Activated T-cell treated with anti-CD3 and anti-CD28 coated beads, Interleukin-2, amount 50 U/mL, for 72 hours (primary cell): ENCODE results near the gene OPRM1. TPM values are rescaled to one million over a fixed set of nuclear protein-coding genes. Genes with fewer than 3 reads are reported as not detected.

Experiments
- ATAC-seq, 2 donors: fragments of 150-1000 bp; cut with Tn5 transposase; replicated peaks in 1 of 2; 2 replicates each; pipeline ENCODE4 v1.10.0; 2021; ENCODE audit warnings: moderate library complexity in 2 of 2, mild to moderate bottlenecking in 1 of 2
- DNase-seq, 2 donors: peaks; one replicate each; pipeline ENCODE4 v3.0.0; 2021 to 2022; ENCODE audit warnings: mixed read lengths in 1 of 2
- H3K27ac Mint-ChIP-seq: one replicate; pipeline ENCODE4 v1.8.0; 2022; ENCODE audit warnings: mild to moderate bottlenecking, moderate library complexity, mixed read lengths
- H3K27me3 Mint-ChIP-seq: one replicate; pipeline ENCODE4 v1.8.0; 2022; ENCODE audit warnings: low read depth, mixed read lengths
- H3K36me3 Mint-ChIP-seq, 2 donors: one replicate each; pipeline ENCODE4 v1.8.0; 2022; ENCODE audit warnings: mixed read lengths in 2 of 2, mild to moderate bottlenecking in 1 of 2; ENCODE audit not compliant: insufficient read depth in 2 of 2
- H3K4me1 Mint-ChIP-seq: one replicate; pipeline ENCODE4 v1.8.0; 2022; ENCODE audit warnings: low read depth, mixed read lengths
- H3K4me3 Mint-ChIP-seq, 2 donors: one replicate each; pipeline ENCODE4 v1.8.0; 2022; ENCODE audit warnings: mild to moderate bottlenecking in 2 of 2, mixed read lengths in 2 of 2, moderate library complexity in 2 of 2
- H3K9me3 Mint-ChIP-seq, 2 donors: one replicate each; pipeline ENCODE4 v1.8.0; 2022; ENCODE audit warnings: mixed read lengths in 2 of 2
- total RNA-seq, 2 donors: library from RNA; stranded (reverse); gene quantifications; one replicate each; pipeline ENCODE4 v1.2.3, GENCODE V29; 2022

Gene OPRM1
- total RNA-seq, 2 donors from 2014 or later: not detected

DNA sequence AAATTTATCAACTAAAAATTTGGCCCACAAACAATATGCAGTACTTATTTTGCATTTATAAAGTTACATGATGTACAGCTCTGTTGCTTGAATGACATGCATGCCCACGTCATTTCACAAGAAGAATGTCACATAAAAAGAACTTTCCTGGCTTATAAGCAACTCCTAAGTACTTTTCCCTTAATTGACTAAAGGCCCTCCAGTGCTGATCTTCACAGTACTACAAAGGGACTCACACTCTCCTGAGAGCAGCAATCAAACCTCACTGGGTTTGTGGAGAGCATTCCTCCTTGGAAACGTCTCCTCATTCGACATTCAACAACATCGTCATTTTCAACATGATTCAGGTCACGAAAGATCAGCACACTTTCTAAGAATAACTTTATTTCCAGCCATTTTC, 206.5 kb downstream of the OPRM1 start:
- Mint-ChIP-seq H3K9me3 (peaks cover 4 to 5% of the 10 kb centered on the region in 2 donors), H3K36me3 (peaks cover 12 to 16% of the 10 kb centered on the region in 2 donors), H3K27ac (peak overlapping the region; percentile 99), H3K4me3 (peak overlapping the region; percentile 84 to 95), H3K27me3 (no peaks in the 10 kb centered on the region), H3K4me1 (peaks cover 96% of the 10 kb centered on the region)
- DNase-seq: no peak
- peak in 1 of 2 donors; percentile 7 for ATAC-seq

DNA sequence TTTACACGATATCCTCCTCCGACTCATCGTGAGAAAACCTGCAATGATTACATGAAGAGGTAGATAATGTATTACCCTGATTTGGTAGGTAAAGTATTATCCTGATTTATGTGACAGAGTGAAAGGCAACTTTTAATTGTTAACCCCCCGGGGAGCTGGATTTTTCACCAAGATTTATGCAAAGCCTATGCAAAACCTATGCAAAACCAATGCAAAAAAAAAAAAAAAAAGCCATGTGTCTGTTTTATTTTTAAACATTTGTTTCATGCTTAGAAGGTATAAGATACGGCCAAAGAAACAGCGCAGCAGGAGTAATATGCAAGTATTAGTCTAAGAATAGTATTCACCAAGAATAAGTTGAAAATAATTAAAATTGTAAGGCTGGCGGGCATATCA, 207.7 kb downstream of the OPRM1 start:
- ATAC-seq (no peak), DNase-seq (no peak)
- Mint-ChIP-seq H3K4me1 (peaks cover 96% of the 10 kb centered on the region), H3K4me3 (peak overlapping the region; percentile 84 to 95), H3K27me3 (peaks cover 5% of the 10 kb centered on the region), H3K9me3 (peaks cover 4 to 5% of the 10 kb centered on the region in 2 donors), H3K36me3 (peaks cover 12 to 16% of the 10 kb centered on the region in 2 donors), H3K27ac (peak overlapping the region; percentile 99)

DNA sequence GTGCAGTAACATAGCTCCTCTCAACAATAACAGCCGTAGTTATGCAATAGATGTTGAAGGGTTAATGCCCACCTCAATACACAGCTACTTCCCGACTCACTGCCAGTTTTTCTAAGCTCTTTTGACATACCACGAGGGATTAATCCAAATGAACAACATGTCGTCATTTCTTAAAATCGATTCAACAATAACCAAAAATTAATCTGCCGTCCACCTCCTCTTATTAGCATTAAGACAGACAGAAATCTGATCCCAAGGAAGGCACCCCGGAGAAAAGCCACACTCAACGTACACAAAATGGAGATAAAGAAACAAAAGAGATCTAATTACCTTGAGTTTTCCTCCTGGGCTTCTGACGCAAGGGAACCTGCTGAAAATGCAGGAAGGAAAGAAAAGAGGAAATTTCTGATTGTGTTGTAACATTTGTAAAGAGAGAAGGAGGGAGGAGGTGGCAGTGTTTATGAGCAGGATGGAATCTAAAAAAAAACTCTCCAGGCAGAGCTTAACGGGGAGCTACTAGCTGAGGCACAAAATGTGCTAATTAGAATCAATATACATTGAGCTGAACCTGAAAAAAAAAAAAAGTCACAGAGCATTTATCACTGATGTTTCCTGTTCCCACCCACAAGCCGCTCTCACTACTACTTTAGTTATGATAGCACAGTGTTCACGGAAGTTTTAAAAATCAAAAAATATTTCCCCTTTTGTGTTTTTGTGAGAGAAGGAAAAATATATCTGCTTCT, 208.2 kb downstream of the OPRM1 start:
- Mint-ChIP-seq H3K27me3 (peaks cover 9% of the 10 kb centered on the region), H3K4me3 (peak overlapping the region; percentile 84 to 95), H3K27ac (peak overlapping the region; percentile 99), H3K9me3 (peaks cover 4 to 5% of the 10 kb centered on the region in 2 donors), H3K36me3 (peaks cover 12 to 18% of the 10 kb centered on the region in 2 donors), H3K4me1 (peaks cover 96% of the 10 kb centered on the region)
- ATAC-seq (peak; percentile 52), DNase-seq (peak in 1 of 2 donors; percentile 57)

DNA sequence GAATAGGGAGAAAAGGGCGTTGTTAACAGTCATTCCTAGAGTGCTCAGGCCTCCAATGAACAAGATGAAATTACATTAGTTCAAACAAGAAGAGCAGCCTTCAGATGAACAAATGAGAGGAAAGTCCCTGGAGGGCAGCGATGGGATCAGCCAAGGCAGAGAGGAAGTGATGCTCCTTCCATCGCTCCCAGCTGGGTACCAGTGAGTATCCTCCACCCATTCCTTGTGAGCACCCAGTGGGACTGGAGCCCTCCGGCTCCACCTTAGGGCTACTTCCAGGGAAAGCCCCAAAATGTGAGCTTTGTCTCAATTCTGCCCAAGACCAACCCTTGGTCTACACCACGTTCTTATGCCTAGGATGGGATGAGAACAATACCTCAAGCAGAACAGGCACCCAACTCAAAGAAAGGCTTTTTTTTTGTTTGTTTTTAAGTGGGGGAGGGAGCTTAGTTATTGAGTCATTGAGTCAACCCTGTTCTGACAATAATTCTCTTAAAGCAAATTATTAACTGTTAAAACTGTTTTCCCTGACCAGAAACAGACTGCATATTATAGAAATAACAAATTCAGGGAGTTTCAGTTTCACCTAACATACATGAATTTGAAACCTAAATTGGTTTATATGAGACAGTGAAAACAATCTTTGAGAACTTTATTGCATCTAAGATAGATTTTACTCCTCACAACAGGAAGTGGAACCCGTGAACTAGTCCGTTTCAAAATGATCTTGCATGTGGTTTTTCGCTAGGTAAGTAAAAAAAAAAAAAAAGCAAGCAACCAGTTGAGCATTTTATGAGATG, 210.7 kb downstream of the OPRM1 start:
- peaks cover 9% of the 10 kb centered on the region for H3K27me3 Mint-ChIP-seq
- ATAC-seq (peak; percentile 70 to 73), DNase-seq (peak in 1 of 2 donors; percentile 31)
- peaks cover 4 to 12% of the 10 kb centered on the region in 2 donors for H3K36me3 Mint-ChIP-seq
- peak overlapping the region; percentile 70 to 75 for H3K4me3 Mint-ChIP-seq
- H3K4me1 Mint-ChIP-seq: peaks cover 82% of the 10 kb centered on the region
- peak overlapping the region; percentile 93 for H3K27ac Mint-ChIP-seq
- H3K9me3 Mint-ChIP-seq: peaks cover 3% of the 10 kb centered on the region in 2 donors

DNA sequence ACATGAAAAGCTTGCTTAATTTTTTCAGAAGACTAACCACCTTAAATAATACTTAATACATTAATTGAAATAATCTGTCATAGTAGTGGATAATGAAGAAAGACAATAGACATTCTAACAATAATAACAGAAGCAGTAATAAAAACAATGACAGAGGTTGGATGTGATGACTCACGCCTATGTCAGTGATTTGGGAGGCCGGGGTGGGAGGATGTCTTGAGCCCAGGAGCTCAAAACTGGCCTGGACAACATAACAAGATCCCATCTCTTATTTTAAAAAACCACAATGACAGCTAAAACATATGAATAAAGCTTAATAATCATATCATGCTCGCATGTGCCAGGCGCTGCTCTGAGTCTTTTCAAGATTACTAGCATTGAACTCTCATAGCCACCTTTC, 212.1 kb downstream of the OPRM1 start:
- DNase-seq (no peak), ATAC-seq (no peak)
- Mint-ChIP-seq H3K27ac (no peak overlapping the region), H3K9me3 (peaks cover 8 to 9% of the 10 kb centered on the region in 2 donors), H3K4me3 (no peak overlapping the region), H3K27me3 (peaks cover 9% of the 10 kb centered on the region), H3K36me3 (peaks cover 14 to 15% of the 10 kb centered on the region in 2 donors), H3K4me1 (peaks cover 67% of the 10 kb centered on the region)

DNA sequence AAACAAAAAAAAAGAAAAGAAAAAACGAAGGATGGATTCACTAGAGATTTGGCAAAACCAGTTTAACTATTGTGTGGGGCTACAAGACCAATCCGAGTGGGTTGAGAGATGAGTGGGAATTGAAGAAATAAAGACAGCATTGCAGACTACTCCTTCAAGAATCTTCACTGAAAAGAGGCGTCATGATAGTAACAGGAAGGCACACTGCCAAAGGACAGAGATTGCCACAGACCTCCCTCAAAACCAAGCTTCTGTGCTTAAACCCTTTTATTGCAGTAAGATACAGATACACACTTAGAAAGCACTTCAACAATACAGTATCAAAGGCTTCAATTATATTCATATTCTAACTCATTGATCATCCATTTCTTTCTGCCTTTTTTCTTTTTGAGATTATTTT, 213.6 kb downstream of the OPRM1 start:
- Mint-ChIP-seq H3K4me3 (no peak overlapping the region), H3K27ac (peak overlapping the region; percentile 3), H3K9me3 (peaks cover 13% of the 10 kb centered on the region in 2 donors), H3K27me3 (peaks cover 9% of the 10 kb centered on the region), H3K36me3 (peaks cover 13 to 25% of the 10 kb centered on the region in 2 donors), H3K4me1 (peaks cover 61% of the 10 kb centered on the region)
- DNase-seq (no peak), ATAC-seq (no peak)

DNA sequence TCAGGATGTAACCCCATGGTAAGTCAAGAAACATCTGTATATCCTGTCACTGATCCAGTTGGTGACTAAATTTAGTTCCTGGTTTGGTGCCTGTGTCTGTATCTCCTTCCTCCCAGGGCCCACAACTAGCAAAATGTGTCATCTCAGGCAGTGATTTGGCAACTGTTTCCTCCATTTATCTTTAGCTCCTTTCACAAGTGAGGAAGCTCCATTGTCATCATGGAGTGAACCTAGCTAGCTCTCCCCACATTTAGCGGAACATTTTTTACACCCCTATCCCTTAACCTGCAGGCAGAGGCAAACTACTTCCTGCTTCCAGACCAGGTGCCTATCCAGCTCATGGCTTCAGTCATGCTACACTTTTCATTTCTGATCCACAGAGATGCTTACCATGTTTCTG, 218.0 kb downstream of the OPRM1 start:
- H3K27ac Mint-ChIP-seq: no peak overlapping the region
- peaks cover 12 to 25% of the 10 kb centered on the region in 2 donors for H3K36me3 Mint-ChIP-seq
- peaks cover 5% of the 10 kb centered on the region for H3K27me3 Mint-ChIP-seq
- peaks cover 34% of the 10 kb centered on the region for H3K4me1 Mint-ChIP-seq
- peaks cover 13 to 16% of the 10 kb centered on the region in 2 donors for H3K9me3 Mint-ChIP-seq
- no peak overlapping the region for H3K4me3 Mint-ChIP-seq
- DNase-seq (no peak), ATAC-seq (no peak)

DNA sequence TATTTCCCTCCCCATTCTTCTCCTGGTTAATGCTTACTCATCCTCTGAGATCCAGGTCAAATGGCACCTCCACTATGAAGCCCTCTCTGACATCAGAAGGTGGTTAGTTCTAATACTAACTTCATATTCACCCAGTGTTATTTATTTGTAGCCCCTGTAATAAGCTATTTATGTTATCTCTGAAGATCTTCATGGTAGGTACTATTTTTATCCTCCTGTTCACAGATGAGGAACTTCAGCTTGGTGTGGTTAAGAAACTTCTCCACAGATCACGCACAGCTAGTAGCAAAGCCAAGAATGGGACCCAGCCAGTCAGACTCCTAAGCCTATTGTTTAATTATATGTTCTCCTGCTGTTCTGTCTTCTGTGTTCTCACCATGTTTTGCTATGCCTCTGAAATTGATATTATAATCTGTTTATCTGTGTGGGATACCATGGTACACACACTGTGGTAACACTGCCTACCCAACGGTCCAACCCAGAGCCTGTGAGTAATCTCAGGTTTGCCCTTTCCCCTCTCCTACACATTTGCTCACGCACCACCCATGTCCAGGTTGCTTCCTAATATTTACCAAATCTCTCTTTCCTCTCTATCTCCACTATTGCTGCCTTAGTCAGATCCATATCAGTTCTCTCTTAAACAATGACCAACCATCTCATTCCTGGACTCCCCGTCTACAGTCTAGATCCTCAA, 219.2 kb downstream of the OPRM1 start:
- H3K27me3 Mint-ChIP-seq: peaks cover 6% of the 10 kb centered on the region
- peaks cover 23% of the 10 kb centered on the region for H3K4me1 Mint-ChIP-seq
- H3K9me3 Mint-ChIP-seq: peaks cover 13 to 16% of the 10 kb centered on the region in 2 donors
- H3K27ac Mint-ChIP-seq: no peak overlapping the region
- H3K36me3 Mint-ChIP-seq: peaks cover 11 to 25% of the 10 kb centered on the region in 2 donors
- DNase-seq (no peak), ATAC-seq (peak in 1 of 2 donors; percentile 46)
- H3K4me3 Mint-ChIP-seq: no peak overlapping the region

DNA sequence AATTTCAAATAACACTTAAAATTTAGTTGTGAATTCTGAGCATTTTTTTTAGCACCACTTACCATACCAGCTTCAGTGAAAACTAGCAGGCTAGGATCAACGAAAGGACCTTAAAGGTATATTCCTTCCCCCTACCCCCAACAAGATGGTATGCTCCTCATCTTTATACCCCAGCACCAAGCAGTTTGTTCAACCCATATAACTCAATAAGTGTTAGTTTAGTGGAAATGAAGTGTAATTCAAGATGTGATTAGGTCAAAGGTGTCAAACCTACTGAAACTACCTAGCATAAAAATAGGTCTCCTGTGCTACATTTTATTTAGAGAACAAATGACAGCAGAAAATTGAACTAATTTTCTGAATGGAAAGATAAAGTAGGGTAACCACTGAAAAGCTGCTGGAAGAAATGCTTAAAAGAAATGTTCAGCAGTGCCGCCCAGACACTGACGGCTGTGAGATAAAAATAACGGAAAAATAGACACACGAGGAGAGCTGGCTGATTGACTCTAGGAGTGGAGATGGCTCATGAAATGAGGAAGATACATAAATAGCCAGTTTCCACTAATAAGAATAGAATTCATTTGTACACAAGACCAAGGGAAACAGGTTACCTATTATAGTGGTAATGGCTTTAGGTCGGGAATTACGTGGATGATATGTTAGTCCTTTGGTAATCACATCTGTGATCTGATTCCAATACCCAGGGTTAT, 222.8 kb downstream of the OPRM1 start:
- DNase-seq (no peak), ATAC-seq (no peak)
- peaks cover 2 to 8% of the 10 kb centered on the region in 2 donors for H3K9me3 Mint-ChIP-seq
- H3K4me1 Mint-ChIP-seq: peaks cover 32% of the 10 kb centered on the region
- peaks cover 0 to 6% of the 10 kb centered on the region in 2 donors for H3K36me3 Mint-ChIP-seq
- H3K27me3 Mint-ChIP-seq: peaks cover 6% of the 10 kb centered on the region
- H3K27ac Mint-ChIP-seq: no peak overlapping the region
- H3K4me3 Mint-ChIP-seq: no peak overlapping the region

DNA sequence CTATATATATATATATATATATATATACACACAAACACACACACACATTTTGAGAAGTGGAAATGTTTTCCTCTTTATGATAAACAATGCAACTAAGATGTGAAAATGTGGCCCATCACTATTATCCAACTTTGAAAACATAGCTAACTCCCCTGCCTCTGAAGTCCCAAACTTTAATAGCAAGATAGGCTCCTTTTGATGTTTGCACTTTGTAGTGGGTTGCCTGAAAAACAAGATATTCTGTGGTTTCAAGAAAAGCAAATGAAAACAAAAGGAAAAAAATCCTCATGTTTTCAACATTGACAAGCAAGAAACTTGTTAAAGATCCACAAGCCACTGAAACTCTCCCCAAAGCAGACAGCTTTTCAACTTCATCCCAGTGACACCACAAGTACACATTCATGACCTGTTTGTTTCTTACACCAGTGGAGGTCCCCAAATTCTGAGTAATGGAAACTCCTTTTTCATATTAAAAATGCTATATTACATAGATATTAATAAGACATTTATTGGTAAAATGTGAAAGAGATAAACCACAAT, 227.6 kb downstream of the OPRM1 start:
- H3K4me1 Mint-ChIP-seq: peaks cover 34% of the 10 kb centered on the region
- H3K9me3 Mint-ChIP-seq: peaks cover 0 to 2% of the 10 kb centered on the region in 2 donors
- no peaks in the 10 kb centered on the region for H3K36me3 Mint-ChIP-seq
- H3K27ac Mint-ChIP-seq: no peak overlapping the region
- peak; percentile 54 to 70 for ATAC-seq
- DNase-seq: no peak
- H3K27me3 Mint-ChIP-seq: peaks cover 15% of the 10 kb centered on the region
- no peak overlapping the region for H3K4me3 Mint-ChIP-seq

DNA sequence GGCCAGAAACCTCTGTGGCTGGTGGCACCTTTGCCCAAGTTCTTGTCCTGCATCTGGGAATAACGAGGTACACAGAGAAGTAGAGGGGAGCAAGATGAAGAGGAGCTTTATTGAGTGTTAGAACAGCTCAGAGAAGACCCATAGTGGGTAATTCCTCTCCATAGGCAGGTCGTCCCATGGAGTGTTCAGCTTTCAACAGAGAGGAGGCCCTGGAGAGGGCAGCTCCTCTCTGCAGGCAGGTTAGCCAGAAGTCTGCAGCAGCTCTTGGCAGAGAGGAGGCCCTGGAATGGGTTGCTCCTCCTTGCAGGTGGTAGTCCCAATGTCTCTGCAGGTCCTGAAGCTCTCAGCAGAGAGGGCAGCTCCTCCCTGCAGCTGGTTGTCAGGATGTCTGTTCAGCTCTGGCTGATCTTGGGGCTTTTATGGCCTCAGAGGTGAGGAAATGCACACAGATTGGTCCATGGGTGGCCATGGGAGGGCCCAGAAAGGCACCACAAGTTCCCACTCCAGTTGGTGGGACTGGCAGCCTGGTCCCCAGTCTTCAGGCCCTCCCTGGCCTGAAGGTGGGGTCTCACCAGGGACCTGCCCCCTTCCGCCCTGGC, 228.6 kb downstream of the OPRM1 start:
- Mint-ChIP-seq H3K36me3 (no peaks in the 10 kb centered on the region), H3K4me3 (no peak overlapping the region), H3K4me1 (peaks cover 30% of the 10 kb centered on the region), H3K27me3 (peaks cover 9% of the 10 kb centered on the region), H3K27ac (no peak overlapping the region), H3K9me3 (peaks cover 0 to 2% of the 10 kb centered on the region in 2 donors)
- DNase-seq: no peak
- ATAC-seq: peak in 1 of 2 donors; percentile 42

DNA sequence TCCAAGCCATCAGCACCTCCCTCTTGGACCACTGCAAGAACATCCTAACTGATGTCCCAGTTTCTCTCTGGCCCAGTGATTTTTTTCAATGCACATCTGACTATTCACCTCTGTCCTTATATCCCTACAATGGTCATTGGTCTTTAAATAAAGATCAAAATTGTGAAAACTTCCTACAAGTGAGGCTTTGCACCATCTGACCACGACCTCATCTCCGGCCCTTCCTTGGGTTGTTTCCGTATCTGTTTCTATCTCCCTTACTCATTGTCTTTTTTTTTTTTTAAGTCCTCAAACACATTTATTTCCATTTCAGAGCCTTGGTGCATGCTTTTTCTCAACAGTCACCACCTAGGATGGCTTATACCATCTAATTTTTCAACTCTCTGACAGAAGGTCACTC, 229.4 kb downstream of the OPRM1 start:
- Mint-ChIP-seq H3K9me3 (peaks cover 0 to 2% of the 10 kb centered on the region in 2 donors), H3K4me3 (peak overlapping the region in 1 of 2 donors; percentile 35), H3K4me1 (peaks cover 30% of the 10 kb centered on the region), H3K27me3 (peaks cover 9% of the 10 kb centered on the region), H3K36me3 (no peaks in the 10 kb centered on the region), H3K27ac (peak overlapping the region; percentile 61)
- DNase-seq (no peak), ATAC-seq (no peak)
